GM23248 (cell line): ENCODE measurements around the gene CCDC85C. TPM values are rescaled to one million over a fixed set of nuclear protein-coding genes. Genes with fewer than 3 reads are reported as not detected.

ENCODE experiments used
- DNase-seq: peaks from one replicate; pipeline ENCODE4 v3.0.0-alpha.2; 2015
- H2AFZ ChIP-seq: fragments of 200-600 bp; sonication (generic); 2 replicates; pipeline ENCODE4 v1.6.1; 2016; ENCODE audit warnings: antibody characterized with exemption
- H3F3A ChIP-seq: fragments of 200-600 bp; sonication (generic); 2 replicates; pipeline ENCODE4 v1.6.1; 2016; ENCODE audit warnings: mild to moderate bottlenecking, antibody characterized with exemption, mixed run types; ENCODE audit not compliant: insufficient read depth
- H3K27ac ChIP-seq: fragments of 200-600 bp; sonication (generic); 2 replicates; pipeline ENCODE4 v1.5.1; 2016; ENCODE audit warnings: mild to moderate bottlenecking
- H3K27me3 ChIP-seq: fragments of 200-600 bp; sonication (generic); replicated peaks from 2 replicates; pipeline ENCODE4 v1.6.1; 2016; ENCODE audit warnings: mild to moderate bottlenecking; ENCODE audit not compliant: insufficient read depth
- H3K36me3 ChIP-seq: fragments of 200-600 bp; sonication (generic); 2 replicates; pipeline ENCODE4 v1.6.1; 2016; ENCODE audit warnings: low read depth, mild to moderate bottlenecking
- H3K4me1 ChIP-seq: fragments of 200-600 bp; sonication (generic); 2 replicates; pipeline ENCODE4 v1.6.1; 2016; ENCODE audit warnings: mild to moderate bottlenecking; ENCODE audit not compliant: insufficient read depth
- H3K4me2 ChIP-seq: fragments of 200-600 bp; sonication (generic); one replicate; pipeline ENCODE4 v1.6.1; 2016; ENCODE audit warnings: mild to moderate bottlenecking; ENCODE audit not compliant: unreplicated experiment
- H3K4me3 ChIP-seq: fragments of 200-600 bp; sonication (generic); 2 replicates; pipeline ENCODE4 v1.5.1; 2016; ENCODE audit warnings: mild to moderate bottlenecking
- H3K79me2 ChIP-seq: fragments of 200-600 bp; sonication (generic); 2 replicates; pipeline ENCODE4 v1.6.1; 2016; ENCODE audit warnings: mild to moderate bottlenecking; ENCODE audit not compliant: insufficient read depth
- H3K9ac ChIP-seq: fragments of 200-600 bp; sonication (generic); 2 replicates; pipeline ENCODE4 v1.6.1; 2016; ENCODE audit warnings: mild to moderate bottlenecking
- H3K9me2 ChIP-seq: fragments of 200-600 bp; sonication (generic); 2 replicates; pipeline ENCODE4 v1.6.1; 2016; ENCODE audit warnings: mixed run types, mild to moderate bottlenecking, moderate library complexity; ENCODE audit not compliant: insufficient read depth
- H3K9me3 ChIP-seq: fragments of 200-600 bp; sonication (generic); one replicate; pipeline ENCODE4 v1.6.1; 2017; ENCODE audit warnings: low read depth
- H4K20me1 ChIP-seq: fragments of 200-600 bp; sonication (generic); 2 replicates; pipeline ENCODE4 v1.6.0; 2016; ENCODE audit not compliant: insufficient read depth
- EZH2 ChIP-seq: fragments of 200-600 bp; sonication (generic); IDR thresholded peaks from 2 replicates; pipeline ENCODE4 v1.6.1; 2018; ENCODE audit warnings: antibody characterized with exemption, mild to moderate bottlenecking; ENCODE audit not compliant: insufficient read depth, poor library complexity, severe bottlenecking
- EZH2phosphoT487 ChIP-seq: fragments of 200-600 bp; sonication (generic); IDR thresholded peaks from 2 replicates; pipeline ENCODE4 v1.6.1; 2018; ENCODE audit warnings: antibody characterized with exemption, moderate library complexity, mild to moderate bottlenecking, low read depth; ENCODE audit not compliant: insufficient read depth
- WGBS, 2 experiments: methylation state at CpG; one replicate each; pipeline ENCODE4 v1.1.6; 2015 to 2017; ENCODE audit warnings: low lambda C conversion rate in 2 of 2, low coverage in 1 of 2; ENCODE audit errors: missing lambda C conversion rate in 2 of 2; 5-methylcytosine and 5-hydroxymethylcytosine counted together
- in situ Hi-C: fragments of 300-500 bp; cut with MboI; formaldehyde crosslinking; loops from 2 replicates; pipeline ENCODE4 v1.15.0; 2020
- polyA plus RNA-seq: library from polyadenylated mRNA; unstranded; fragments of >200 nt; fragmentation: Nextera tagmentation; extraction: Ambion mirVana; gene quantifications from 2 replicates; pipeline ENCODE4 v1.2.1, GENCODE V29; 2016
- total RNA-seq: library from RNA; depleted of rRNA; stranded (reverse); fragments of >200 nt; shearing (Covaris generic); gene quantifications from 2 replicates; pipeline ENCODE4 v1.2.3, GENCODE V29; 2014

Gene CCDC85C
- total and polyA plus RNA-seq, 2 experiments from 2014 or later = 0.68 to 11.0 TPM

- Histone ChIP-seq H3F3A (no peaks in the 10 kb centered on the region), H3K4me3 (no peak overlapping the region), H3K9ac (no peak overlapping the region), H4K20me1 (no peaks in the 10 kb centered on the region), H3K79me2 (no peaks in the 10 kb centered on the region), H3K9me3 (no peaks in the 10 kb centered on the region), H3K4me2 (no peak overlapping the region), H3K36me3 (no peaks in the 10 kb centered on the region), H3K27me3 (no peaks in the 10 kb centered on the region), H3K27ac (no peak overlapping the region), H3K9me2 (no peaks in the 10 kb centered on the region), H3K4me1 (no peaks in the 10 kb centered on the region), H2AFZ (no peak overlapping the region)
- TF ChIP-seq EZH2phosphoT487 = no peak
- no peak for TF ChIP-seq EZH2
- in situ Hi-C loops = no loop called here
- 71 to 74% methylated on average over 7 of the region's 7 CpGs for WGBS, 2 experiments
- no peak for DNase-seq
Measured at GRCh38 chr14:99637624-99638023, 33.6 kb upstream of the CCDC85C start.

- Histone ChIP-seq H3K36me3 (no peaks in the 10 kb centered on the region), H3K4me3 (no peak overlapping the region), H3K27me3 (no peaks in the 10 kb centered on the region), H2AFZ (no peak overlapping the region), H3K79me2 (no peaks in the 10 kb centered on the region), H3K9me2 (no peaks in the 10 kb centered on the region), H3K4me2 (no peak overlapping the region), H3K27ac (no peak overlapping the region), H3K9ac (no peak overlapping the region), H4K20me1 (no peaks in the 10 kb centered on the region), H3F3A (no peaks in the 10 kb centered on the region), H3K4me1 (no peaks in the 10 kb centered on the region), H3K9me3 (no peaks in the 10 kb centered on the region)
- in situ Hi-C loops = no loop called here
- no peak for DNase-seq
- 73 to 74% methylated on average over 5 of the region's 5 CpGs for WGBS, 2 experiments
- TF ChIP-seq EZH2 (no peak), EZH2phosphoT487 (no peak)
Measured at GRCh38 chr14:99636487-99636886, 32.5 kb upstream of the CCDC85C start.

GRCh38 chr14:99635116-99635515 lies 31.1 kb upstream of the CCDC85C start:
- H3K9me2 ChIP-seq = no peaks in the 10 kb centered on the region
- H3K9me3 ChIP-seq = no peaks in the 10 kb centered on the region
- TF ChIP-seq EZH2 (no peak), EZH2phosphoT487 (no peak)
- H3K4me1 ChIP-seq = no peaks in the 10 kb centered on the region
- in situ Hi-C loops = no loop called here
- H3F3A ChIP-seq = no peaks in the 10 kb centered on the region
- 85 to 93% methylated on average over 5 to 8 of the region's 8 CpGs for WGBS, 2 experiments
- no peaks in the 10 kb centered on the region for H3K79me2 ChIP-seq
- H4K20me1 ChIP-seq = no peaks in the 10 kb centered on the region
- H3K27me3 ChIP-seq = no peaks in the 10 kb centered on the region
- no peak overlapping the region for H3K27ac ChIP-seq
- H3K4me3 ChIP-seq = no peak overlapping the region
- no peaks in the 10 kb centered on the region for H3K36me3 ChIP-seq
- no peak overlapping the region for H3K9ac ChIP-seq
- H3K4me2 ChIP-seq = no peak overlapping the region
- no peak overlapping the region for H2AFZ ChIP-seq
- DNase-seq = no peak

- H3K4me1 ChIP-seq = no peaks in the 10 kb centered on the region
- in situ Hi-C loops = no loop called here
- no peak overlapping the region for H3K4me2 ChIP-seq
- TF ChIP-seq EZH2phosphoT487 (no peak), EZH2 (no peak)
- no peaks in the 10 kb centered on the region for H3K9me2 ChIP-seq
- no peaks in the 10 kb centered on the region for H4K20me1 ChIP-seq
- H3K36me3 ChIP-seq = no peaks in the 10 kb centered on the region
- H3K9ac ChIP-seq = no peak overlapping the region
- 65 to 74% methylated on average over 10 of the region's 10 CpGs for WGBS, 2 experiments
- no peak for DNase-seq
- no peaks in the 10 kb centered on the region for H3F3A ChIP-seq
- H3K4me3 ChIP-seq = no peak overlapping the region
- H3K79me2 ChIP-seq = no peaks in the 10 kb centered on the region
- no peak overlapping the region for H2AFZ ChIP-seq
- no peak overlapping the region for H3K27ac ChIP-seq
- no peaks in the 10 kb centered on the region for H3K9me3 ChIP-seq
- no peaks in the 10 kb centered on the region for H3K27me3 ChIP-seq
Measured at GRCh38 chr14:99634443-99634842, 30.4 kb upstream of the CCDC85C start.

GRCh38 chr14:99633918-99634317 lies 29.9 kb upstream of the CCDC85C start:
- DNase-seq = no peak
- H3K4me2 ChIP-seq = no peak overlapping the region
- H3K36me3 ChIP-seq = no peaks in the 10 kb centered on the region
- no peak overlapping the region for H3K4me3 ChIP-seq
- no peak overlapping the region for H3K27ac ChIP-seq
- no peak overlapping the region for H2AFZ ChIP-seq
- no peaks in the 10 kb centered on the region for H3K27me3 ChIP-seq
- no peaks in the 10 kb centered on the region for H3F3A ChIP-seq
- 69 to 82% methylated on average over 10 of the region's 10 CpGs for WGBS, 2 experiments
- H4K20me1 ChIP-seq = no peaks in the 10 kb centered on the region
- in situ Hi-C loops = no loop called here
- no peaks in the 10 kb centered on the region for H3K79me2 ChIP-seq
- no peaks in the 10 kb centered on the region for H3K9me2 ChIP-seq
- H3K9ac ChIP-seq = no peak overlapping the region
- H3K9me3 ChIP-seq = no peaks in the 10 kb centered on the region
- no peaks in the 10 kb centered on the region for H3K4me1 ChIP-seq
- no peak for TF ChIP-seq EZH2
- TF ChIP-seq EZH2phosphoT487 = no peak
